ENCODE results near the gene AKNA. TPM values are rescaled to one million over a fixed set of nuclear protein-coding genes. Genes with fewer than 3 reads are reported as not detected.

AKNA gene
- total RNA-seq, 1 donor from 2014 or later = 14.0 TPM

DNA sequence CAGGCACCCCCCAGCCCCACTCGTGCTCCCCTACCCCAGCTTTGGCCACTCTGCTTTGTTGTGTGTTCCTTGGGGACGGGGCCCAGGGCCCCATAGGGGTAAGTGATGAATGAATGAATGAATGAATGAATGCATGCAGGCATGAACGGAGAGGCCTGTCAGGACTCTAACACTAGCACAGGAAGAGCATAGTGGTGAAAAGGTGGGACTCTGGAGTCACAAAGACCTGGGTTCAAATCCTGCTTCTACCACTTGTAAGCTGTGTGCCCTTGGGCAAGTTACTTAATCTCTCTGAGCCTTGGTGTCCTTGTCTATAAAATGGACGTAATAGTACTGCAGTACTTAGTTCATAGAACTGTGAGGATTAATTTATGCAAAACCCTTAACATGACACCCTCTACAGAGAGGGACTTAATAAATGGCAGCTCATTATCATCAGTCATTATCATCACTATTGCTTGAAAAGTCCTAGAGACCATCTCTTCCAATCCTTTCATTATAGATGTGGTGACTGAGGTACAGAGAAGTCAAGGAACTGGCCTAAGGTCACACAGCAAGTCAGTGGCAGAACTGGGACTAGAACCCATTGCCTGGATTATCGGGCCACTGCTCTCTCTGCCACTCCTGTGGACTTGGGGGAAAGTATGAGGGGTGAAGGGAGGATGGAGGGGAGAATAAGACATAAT is 44.9 kb downstream of the AKNA start:
- no peak overlapping the region for H3K27ac Mint-ChIP-seq
- no peak for DNase-seq (ENCODE audit: extremely low spot score, unreplicated experiment)
- H3K36me3 Mint-ChIP-seq = peaks cover 16% of the 10 kb centered on the region
- no peaks in the 10 kb centered on the region for H3K9me3 Mint-ChIP-seq
- no peaks in the 10 kb centered on the region for H3K4me1 Mint-ChIP-seq (ENCODE audit: unreplicated experiment)
- no peak overlapping the region for H3K4me3 Mint-ChIP-seq
- no peaks in the 10 kb centered on the region for H3K27me3 Mint-ChIP-seq
- TF ChIP-seq, protein P1, sequence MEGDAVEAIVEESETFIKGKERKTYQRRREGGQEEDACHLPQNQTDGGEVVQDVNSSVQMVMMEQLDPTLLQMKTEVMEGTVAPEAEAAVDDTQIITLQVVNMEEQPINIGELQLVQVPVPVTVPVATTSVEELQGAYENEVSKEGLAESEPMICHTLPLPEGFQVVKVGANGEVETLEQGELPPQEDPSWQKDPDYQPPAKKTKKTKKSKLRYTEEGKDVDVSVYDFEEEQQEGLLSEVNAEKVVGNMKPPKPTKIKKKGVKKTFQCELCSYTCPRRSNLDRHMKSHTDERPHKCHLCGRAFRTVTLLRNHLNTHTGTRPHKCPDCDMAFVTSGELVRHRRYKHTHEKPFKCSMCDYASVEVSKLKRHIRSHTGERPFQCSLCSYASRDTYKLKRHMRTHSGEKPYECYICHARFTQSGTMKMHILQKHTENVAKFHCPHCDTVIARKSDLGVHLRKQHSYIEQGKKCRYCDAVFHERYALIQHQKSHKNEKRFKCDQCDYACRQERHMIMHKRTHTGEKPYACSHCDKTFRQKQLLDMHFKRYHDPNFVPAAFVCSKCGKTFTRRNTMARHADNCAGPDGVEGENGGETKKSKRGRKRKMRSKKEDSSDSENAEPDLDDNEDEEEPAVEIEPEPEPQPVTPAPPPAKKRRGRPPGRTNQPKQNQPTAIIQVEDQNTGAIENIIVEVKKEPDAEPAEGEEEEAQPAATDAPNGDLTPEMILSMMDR (conservative IDR thresholded peaks at IDR 0.05) = no peak

DNA sequence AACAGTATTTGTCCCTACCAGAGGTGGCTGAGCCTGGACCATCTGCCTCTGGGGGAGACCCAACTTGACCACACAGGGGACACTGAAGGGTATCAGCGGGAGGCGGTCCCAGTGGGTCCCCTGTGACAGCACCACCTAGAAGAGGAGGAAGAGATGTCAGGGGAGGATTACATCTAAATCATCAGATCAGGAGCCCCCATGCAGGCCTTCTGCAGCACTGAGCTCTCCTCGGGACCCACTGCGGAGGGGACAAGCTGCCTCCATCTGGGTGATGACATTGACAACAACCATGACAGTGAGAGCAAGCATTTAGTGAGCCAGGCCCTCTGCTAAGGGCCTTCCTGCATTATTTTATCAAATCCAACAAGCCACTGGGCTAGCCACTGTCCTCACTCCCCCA is 45.8 kb downstream of the AKNA start:
- H3K27ac Mint-ChIP-seq = no peak overlapping the region
- no peaks in the 10 kb centered on the region for H3K4me1 Mint-ChIP-seq (ENCODE audit: unreplicated experiment)
- H3K9me3 Mint-ChIP-seq = no peaks in the 10 kb centered on the region
- H3K27me3 Mint-ChIP-seq = no peaks in the 10 kb centered on the region
- no peak overlapping the region for H3K4me3 Mint-ChIP-seq
- H3K36me3 Mint-ChIP-seq = peaks cover 16% of the 10 kb centered on the region
- no peak for DNase-seq (ENCODE audit: extremely low spot score, unreplicated experiment)
- TF ChIP-seq, protein P1 (conservative IDR thresholded peaks at IDR 0.05) = no peak

DNA sequence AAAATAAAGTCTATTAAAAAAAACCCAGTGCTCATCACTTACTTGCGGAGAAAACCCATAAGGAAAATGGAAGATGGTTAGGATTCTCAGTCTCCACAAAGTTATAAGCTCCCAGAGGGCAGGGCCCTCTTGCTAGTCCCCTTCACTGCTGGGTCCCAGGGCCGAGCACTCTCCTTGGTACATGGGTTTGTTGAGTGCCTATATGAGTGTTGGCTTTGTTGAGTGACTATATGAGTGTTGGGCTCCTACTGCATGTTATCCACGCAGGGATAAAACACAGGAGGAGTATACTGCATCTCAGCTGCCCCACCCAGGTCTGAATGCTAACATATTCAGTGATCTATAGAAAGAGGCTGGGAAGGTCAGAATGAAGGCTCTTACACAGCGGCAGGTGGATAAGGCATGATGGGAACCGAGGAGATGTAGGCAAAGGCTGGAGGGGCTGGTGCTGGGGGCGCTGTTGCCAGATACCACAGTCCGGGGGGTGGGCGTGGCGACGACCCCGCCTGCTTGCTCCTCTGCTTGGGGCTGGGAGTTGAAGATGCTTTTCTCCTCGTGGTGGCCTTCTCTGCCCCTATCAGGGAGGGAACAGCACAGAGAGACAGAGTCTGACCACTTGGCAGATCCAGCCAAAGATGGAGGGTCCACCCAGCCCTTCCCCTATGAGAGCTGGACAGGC is 46.5 kb downstream of the AKNA start:
- H3K4me3 Mint-ChIP-seq = no peak overlapping the region
- TF ChIP-seq, protein P1 (conservative IDR thresholded peaks at IDR 0.05) = no peak

DNA sequence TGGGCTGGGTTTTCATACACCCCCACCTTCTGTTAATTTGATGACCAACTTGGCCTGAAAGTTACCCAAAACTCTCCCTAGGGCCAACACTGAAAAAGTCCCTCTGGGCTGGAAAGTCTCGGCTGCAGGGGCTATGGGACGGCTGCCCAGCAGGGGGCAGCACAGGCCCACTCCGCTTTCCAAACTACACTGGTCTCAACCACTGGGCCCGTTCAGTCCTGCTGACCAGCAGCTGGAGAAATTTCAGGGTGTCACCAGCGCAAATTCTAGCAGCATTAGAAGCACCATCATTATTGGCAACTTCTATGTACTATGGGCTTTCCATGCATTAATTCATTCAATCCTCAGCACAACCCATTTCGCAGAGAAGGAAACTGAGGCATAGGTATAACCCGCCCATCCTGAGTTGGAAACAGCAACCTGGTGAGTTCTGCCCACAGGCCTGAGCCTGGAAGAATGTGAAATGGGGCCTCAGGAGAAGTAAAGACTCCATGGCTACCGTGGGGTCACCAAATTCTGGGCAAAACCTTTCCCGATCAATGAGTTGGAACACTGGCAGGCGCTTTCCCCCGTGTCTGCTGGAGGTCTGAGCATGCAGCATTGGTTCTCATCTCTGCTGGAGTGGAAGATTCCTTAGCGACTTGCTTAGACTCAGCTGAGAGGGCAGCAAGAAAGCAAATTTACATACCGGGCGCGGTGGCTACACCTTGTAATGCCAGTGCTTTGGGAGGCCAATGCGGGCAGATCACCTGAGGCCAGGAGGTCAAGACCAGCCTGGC is 48.5 kb downstream of the AKNA start:
- Mint-ChIP-seq H3K36me3 (peaks cover 10% of the 10 kb centered on the region), H3K9me3 (no peaks in the 10 kb centered on the region), H3K27me3 (no peaks in the 10 kb centered on the region), H3K4me1 (ENCODE audit: unreplicated experiment) (no peaks in the 10 kb centered on the region), H3K27ac (no peak overlapping the region), H3K4me3 (no peak overlapping the region)
- DNase-seq (ENCODE audit: extremely low spot score, unreplicated experiment) = no peak
- TF ChIP-seq, protein P1 (conservative IDR thresholded peaks at IDR 0.05) = peak; percentile 86

More for the DNA sequence above, 46.5 kb downstream of the AKNA start:
- H3K27ac Mint-ChIP-seq = no peak overlapping the region
- H3K36me3 Mint-ChIP-seq = peaks cover 16% of the 10 kb centered on the region
- H3K9me3 Mint-ChIP-seq = no peaks in the 10 kb centered on the region
- no peaks in the 10 kb centered on the region for H3K27me3 Mint-ChIP-seq
- no peaks in the 10 kb centered on the region for H3K4me1 Mint-ChIP-seq (ENCODE audit: unreplicated experiment)
- DNase-seq (ENCODE audit: extremely low spot score, unreplicated experiment) = no peak

DNA sequence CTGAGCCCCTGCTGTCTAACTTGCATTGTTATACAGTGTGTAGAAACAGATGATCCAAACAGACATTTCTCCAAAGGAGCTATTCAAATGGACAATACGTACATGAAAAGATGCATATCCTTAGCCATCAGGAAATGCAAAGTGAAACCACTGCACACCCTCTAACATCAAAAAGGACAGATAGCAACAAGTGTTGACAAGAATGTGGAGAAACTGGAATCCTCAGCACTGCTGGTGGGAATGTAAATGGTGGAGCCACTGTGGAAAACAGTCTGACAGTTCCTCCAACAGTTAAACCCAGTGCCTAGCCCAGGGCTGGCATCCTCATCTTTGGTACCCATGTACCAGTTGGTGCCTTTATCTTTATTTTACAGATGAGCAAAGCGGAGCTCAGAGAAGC is 49.6 kb downstream of the AKNA start:
- Mint-ChIP-seq H3K27ac (no peak overlapping the region), H3K36me3 (peaks cover 4% of the 10 kb centered on the region), H3K4me3 (no peak overlapping the region), H3K9me3 (no peaks in the 10 kb centered on the region), H3K4me1 (ENCODE audit: unreplicated experiment) (no peaks in the 10 kb centered on the region), H3K27me3 (no peaks in the 10 kb centered on the region)
- TF ChIP-seq, protein P1 (conservative IDR thresholded peaks at IDR 0.05) = no peak
- no peak for DNase-seq (ENCODE audit: extremely low spot score, unreplicated experiment)

Data from type B pancreatic cell (in vitro differentiated cells).